HepG2 (cell line): ENCODE data around the gene TAF1C. TPM values are rescaled to one million over a fixed set of nuclear protein-coding genes. Genes with fewer than 3 reads are reported as not detected.

Experiments
- CAMTA2 ChIP-seq: sonication (generic); formaldehyde crosslinking; IDR thresholded peaks from 2 replicates; pipeline ENCODE4 v1.4.0; 2020; ENCODE audit warnings: mild to moderate bottlenecking, missing genetic modification reagents, borderline replicate concordance
- CREM ChIP-seq, 2 experiments: sonication (generic) in 1 of 2; formaldehyde crosslinking in 1 of 2; IDR thresholded peaks; 2 replicates each; pipeline versions ENCODE4 v1.4.0 to v1.6.1; 2016 to 2020; ENCODE audit warnings: antibody characterized with exemption in 1 of 2, mild to moderate bottlenecking in 1 of 2, missing genetic modification reagents in 1 of 2
- HBP1 ChIP-seq: IDR thresholded peaks from 2 replicates; pipeline ENCODE4 v1.6.1; 2016; ENCODE audit warnings: low read depth, control low read depth
- HES4 ChIP-seq: sonication (generic); formaldehyde crosslinking; IDR thresholded peaks from 2 replicates; pipeline ENCODE4 v1.9.0; 2021; ENCODE audit warnings: mild to moderate bottlenecking, missing genetic modification reagents, borderline replicate concordance
- MED8 ChIP-seq: sonication (generic); formaldehyde crosslinking; IDR thresholded peaks from 2 replicates; pipeline ENCODE4 v1.8.1; 2023; ENCODE audit warnings: mild to moderate bottlenecking, missing genetic modification reagents; ENCODE audit not compliant: insufficient replicate concordance
- MTA3 ChIP-seq: sonication (generic); formaldehyde crosslinking; IDR thresholded peaks from 2 replicates; pipeline ENCODE4 v1.4.0; 2020; ENCODE audit warnings: missing genetic modification reagents
- MTF2 ChIP-seq: sonication (generic); formaldehyde crosslinking; IDR thresholded peaks from 2 replicates; pipeline ENCODE4 v1.5.0; 2020; ENCODE audit warnings: missing genetic modification reagents, borderline replicate concordance
- NBN ChIP-seq: fragments of 450-650 bp; conservative IDR thresholded peaks from 2 replicates; pipeline ENCODE4 v1.6.1; 2017
- PHB2 ChIP-seq: fragments of 450-650 bp; IDR thresholded peaks from 2 replicates; pipeline ENCODE4 v1.6.1; 2018; ENCODE audit not compliant: partially characterized antibody
- RFXANK ChIP-seq: IDR thresholded peaks from 2 replicates; pipeline ENCODE4 v1.6.1; 2016
- SCMH1 ChIP-seq: sonication (generic); formaldehyde crosslinking; IDR thresholded peaks from 2 replicates; pipeline ENCODE4 v1.9.0; 2021; ENCODE audit warnings: missing genetic modification reagents, mild to moderate bottlenecking, borderline replicate concordance
- TBP ChIP-seq: sonication (generic); formaldehyde crosslinking; IDR thresholded peaks from 2 replicates; pipeline ENCODE4 v1.5.0; 2020; ENCODE audit warnings: missing genetic modification reagents
- TIGD3 ChIP-seq: sonication (generic); formaldehyde crosslinking; IDR thresholded peaks from 2 replicates; pipeline ENCODE4 v1.5.1; 2020; ENCODE audit warnings: mild to moderate bottlenecking, missing genetic modification reagents, borderline replicate concordance
- ZIK1 ChIP-seq: sonication (generic); formaldehyde crosslinking; IDR thresholded peaks from 2 replicates; pipeline ENCODE4 v1.5.0; 2020; ENCODE audit warnings: mild to moderate bottlenecking, low read depth, missing genetic modification reagents, borderline replicate concordance
- ZNF17 ChIP-seq: sonication (generic); formaldehyde crosslinking; IDR thresholded peaks from 2 replicates; pipeline ENCODE4 v1.5.0; 2020; ENCODE audit warnings: mild to moderate bottlenecking, missing genetic modification reagents
- ZNF292 ChIP-seq: sonication (generic); formaldehyde crosslinking; IDR thresholded peaks from 2 replicates; pipeline ENCODE4 v1.8.1; 2022; ENCODE audit warnings: mild to moderate bottlenecking, low read depth, missing genetic modification reagents, borderline replicate concordance
- ZNF33B ChIP-seq: sonication (generic); formaldehyde crosslinking; IDR thresholded peaks from 2 replicates; pipeline ENCODE4 v1.5.1; 2020; ENCODE audit warnings: mild to moderate bottlenecking, missing genetic modification reagents
- ZNF558 ChIP-seq: sonication (generic); formaldehyde crosslinking; IDR thresholded peaks from 2 replicates; pipeline ENCODE4 v1.9.0; 2022; ENCODE audit warnings: mild to moderate bottlenecking, missing genetic modification reagents, borderline replicate concordance
- ZNF569 ChIP-seq: sonication (generic); formaldehyde crosslinking; IDR thresholded peaks from 2 replicates; pipeline ENCODE4 v1.5.0; 2020; ENCODE audit warnings: mild to moderate bottlenecking, missing genetic modification reagents, moderate library complexity, borderline replicate concordance
- ZNF878 ChIP-seq: sonication (generic); formaldehyde crosslinking; IDR thresholded peaks from 2 replicates; pipeline ENCODE4 v1.8.1; 2023; ENCODE audit warnings: mild to moderate bottlenecking, missing genetic modification reagents, moderate library complexity
- polyA plus RNA-seq, 8 experiments: library from polyadenylated mRNA; depleted of rRNA in 3 of 8; stranded (reverse) in 7 of 8; unstranded in 1 of 8; fragments of >200 nt; fragmentation: Illumina TruSeq in 4 of 8; extraction: Trizol in 4 of 8; gene quantifications; 2 replicates each; pipeline versions ENCODE4 v1.2.1 to v1.2.3, GENCODE V29; 2011 to 2016; ENCODE audit warnings: low read depth in 4 of 8, missing spikeins in 1 of 8, mixed read lengths in 1 of 8; ENCODE audit not compliant: insufficient read depth in 1 of 8
- total RNA-seq, 5 experiments: library from RNA; depleted of rRNA; stranded (reverse); fragments of >200 nt; fragmentation: Illumina TruSeq; extraction: Trizol; gene quantifications; 2 replicates each; pipeline ENCODE4 v1.2.3, GENCODE V29; 2016; ENCODE audit warnings: low read depth in 1 of 5
- TF ChIP-seq, protein P1 (sequence below): sonication (generic); formaldehyde crosslinking; IDR thresholded peaks from 2 replicates; pipeline ENCODE4 v1.8.0; 2022; ENCODE audit warnings: mild to moderate bottlenecking, missing genetic modification reagents, moderate library complexity
- TF ChIP-seq, protein P2 (sequence below): fragments of 450-650 bp; IDR thresholded peaks from 2 replicates; pipeline ENCODE4 v1.6.1; 2017; ENCODE audit warnings: mild to moderate bottlenecking

The TAF1C gene
- total and polyA plus RNA-seq, 2 of the 13 experiments (the other 11 are each of a cell fraction or from before 2014, with no cell fraction given) = 15.6 to 20.8 TPM

GRCh38 chr16:84138824-84139627 lies 47.8 kb downstream of the TAF1C start (continued):
- TF ChIP-seq SCMH1 = no peak
- TF ChIP-seq, protein P1, sequence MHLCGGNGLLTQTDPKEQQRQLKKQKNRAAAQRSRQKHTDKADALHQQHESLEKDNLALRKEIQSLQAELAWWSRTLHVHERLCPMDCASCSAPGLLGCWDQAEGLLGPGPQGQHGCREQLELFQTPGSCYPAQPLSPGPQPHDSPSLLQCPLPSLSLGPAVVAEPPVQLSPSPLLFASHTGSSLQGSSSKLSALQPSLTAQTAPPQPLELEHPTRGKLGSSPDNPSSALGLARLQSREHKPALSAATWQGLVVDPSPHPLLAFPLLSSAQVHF = no peak
- TF ChIP-seq RFXANK (CRISPR knock-in tag) = no peak
- TF ChIP-seq, protein P2, sequence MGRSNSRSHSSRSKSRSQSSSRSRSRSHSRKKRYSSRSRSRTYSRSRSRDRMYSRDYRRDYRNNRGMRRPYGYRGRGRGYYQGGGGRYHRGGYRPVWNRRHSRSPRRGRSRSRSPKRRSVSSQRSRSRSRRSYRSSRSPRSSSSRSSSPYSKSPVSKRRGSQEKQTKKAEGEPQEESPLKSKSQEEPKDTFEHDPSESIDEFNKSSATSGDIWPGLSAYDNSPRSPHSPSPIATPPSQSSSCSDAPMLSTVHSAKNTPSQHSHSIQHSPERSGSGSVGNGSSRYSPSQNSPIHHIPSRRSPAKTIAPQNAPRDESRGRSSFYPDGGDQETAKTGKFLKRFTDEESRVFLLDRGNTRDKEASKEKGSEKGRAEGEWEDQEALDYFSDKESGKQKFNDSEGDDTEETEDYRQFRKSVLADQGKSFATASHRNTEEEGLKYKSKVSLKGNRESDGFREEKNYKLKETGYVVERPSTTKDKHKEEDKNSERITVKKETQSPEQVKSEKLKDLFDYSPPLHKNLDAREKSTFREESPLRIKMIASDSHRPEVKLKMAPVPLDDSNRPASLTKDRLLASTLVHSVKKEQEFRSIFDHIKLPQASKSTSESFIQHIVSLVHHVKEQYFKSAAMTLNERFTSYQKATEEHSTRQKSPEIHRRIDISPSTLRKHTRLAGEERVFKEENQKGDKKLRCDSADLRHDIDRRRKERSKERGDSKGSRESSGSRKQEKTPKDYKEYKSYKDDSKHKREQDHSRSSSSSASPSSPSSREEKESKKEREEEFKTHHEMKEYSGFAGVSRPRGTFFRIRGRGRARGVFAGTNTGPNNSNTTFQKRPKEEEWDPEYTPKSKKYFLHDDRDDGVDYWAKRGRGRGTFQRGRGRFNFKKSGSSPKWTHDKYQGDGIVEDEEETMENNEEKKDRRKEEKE = no peak
- peak; percentile 78 for TF ChIP-seq CREM (IDR thresholded peaks at IDR 0.05)
- no peak for TF ChIP-seq CREM (CRISPR knock-in tag; IDR thresholded peaks at IDR 0.05)
- TF ChIP-seq ZNF569 (CRISPR knock-in tag) = no peak
- no peak for TF ChIP-seq TBP
- TF ChIP-seq TIGD3 (CRISPR knock-in tag) = no peak
- TF ChIP-seq ZNF33B (CRISPR knock-in tag) = no peak
- TF ChIP-seq NBN = no peak
- peak; percentile 37; the same call in 1 of the 2 replicates for TF ChIP-seq ZNF878 (CRISPR knock-in tag)
- TF ChIP-seq CAMTA2 (CRISPR knock-in tag) = no peak
- TF ChIP-seq PHB2 = no peak
- TF ChIP-seq MED8 (CRISPR knock-in tag) = no peak
- TF ChIP-seq MTA3 (CRISPR knock-in tag) = no peak
- TF ChIP-seq ZIK1 = no peak
- no peak for TF ChIP-seq HES4 (CRISPR knock-in tag)
- no peak for TF ChIP-seq MTF2 (CRISPR knock-in tag)
- no peak; the same call in 1 of the 2 replicates for TF ChIP-seq ZNF292 (CRISPR knock-in tag)
- TF ChIP-seq ZNF558 = peak; percentile 71; the same call in 1 of the 2 replicates
- TF ChIP-seq HBP1 (CRISPR knock-in tag) = no peak
- no peak for TF ChIP-seq ZNF17 (CRISPR knock-in tag)
